SK-N-SH (cell line): ENCODE data around the gene NR5A2. TPM values are rescaled to one million over a fixed set of nuclear protein-coding genes. Genes with fewer than 3 reads are reported as not detected.

Experiments used
- CTCF ChIA-PET: fragments of 300-600, 350-600 bp; formaldehyde crosslinking; extraction: SDS; loops from one replicate; lab custom pipeline; 2021; lab: Yijun Ruan, JAX
- POLR2A ChIA-PET: fragments of 350-600 bp; sonication (Branson Sonifier 250); formaldehyde crosslinking; extraction: SDS; loops from one replicate; lab custom pipeline; 2020; ENCODE audit warnings: antibody characterized with exemption, inconsistent platforms; lab: Yijun Ruan, JAX
- DNase-seq: peaks from one replicate; pipeline ENCODE4 v3.0.0; 2012
- H2AFZ ChIP-seq: fragments of 200-600 bp; sonication (generic); 2 replicates; pipeline ENCODE4 v1.8.1; 2016; ENCODE audit warnings: antibody characterized with exemption, mild to moderate bottlenecking, low read depth
- H3F3A ChIP-seq: fragments of 200-600 bp; sonication (generic); replicated peaks from 2 replicates; pipeline ENCODE3; 2016; ENCODE audit warnings: antibody characterized with exemption, mild to moderate bottlenecking; ENCODE audit not compliant: insufficient read depth
- H3K27ac ChIP-seq, 2 experiments: fragments of 200-500 bp in 1 of 2; fragments of 200-600 bp in 1 of 2; sonication (Bioruptor generic) in 1 of 2; sonication (generic), shearing (Covaris generic) in 1 of 2; 2 replicates each; pipeline versions ENCODE4 v1.5.1 to v1.6.1; 2014 to 2016; ENCODE audit warnings: low read depth in 2 of 2, inconsistent platforms in 1 of 2, low read length in 1 of 2, mild to moderate bottlenecking in 1 of 2, mixed read lengths in 1 of 2
- H3K27me3 ChIP-seq: fragments of 200-600 bp; sonication (generic), shearing (Covaris generic); 2 replicates; pipeline ENCODE4 v1.6.1; 2016; ENCODE audit warnings: mixed run types; ENCODE audit not compliant: insufficient read depth
- H3K36me3 ChIP-seq, 2 experiments: fragments of 200-500 bp in 1 of 2; fragments of 200-600 bp in 1 of 2; sonication (Bioruptor generic) in 1 of 2; sonication (generic) in 1 of 2; replicated peaks in 1 of 2; 2 replicates each; pipeline versions ENCODE3 to v1.5.1; 2014 to 2016; ENCODE audit warnings: low read length in 1 of 2, mild to moderate bottlenecking in 1 of 2; ENCODE audit not compliant: insufficient read depth in 2 of 2, control insufficient read depth in 1 of 2
- H3K4me1 ChIP-seq, 2 experiments: fragments of 200-500 bp in 1 of 2; fragments of 200-600 bp in 1 of 2; sonication (Bioruptor generic) in 1 of 2; sonication (generic), shearing (Covaris generic) in 1 of 2; 2 replicates each; pipeline versions ENCODE4 v1.5.1 to v1.6.1; 2014 to 2016; ENCODE audit warnings: low read depth in 1 of 2, low read length in 1 of 2, mixed run types in 1 of 2; ENCODE audit not compliant: insufficient read depth in 2 of 2, control insufficient read depth in 1 of 2
- H3K4me2 ChIP-seq: fragments of 200-600 bp; sonication (generic), shearing (Covaris generic); 2 replicates; pipeline ENCODE4 v1.6.1; 2017; ENCODE audit warnings: mixed run types
- H3K4me3 ChIP-seq, 2 experiments: fragments of 200-500 bp in 1 of 2; fragments of 200-600 bp in 1 of 2; sonication (Bioruptor generic) in 1 of 2; sonication (generic), shearing (Covaris generic) in 1 of 2; 2 replicates each; pipeline versions ENCODE4 v1.5.1 to v1.8.1; 2014 to 2016; ENCODE audit warnings: low read depth in 2 of 2, inconsistent platforms in 1 of 2, low read length in 1 of 2, mild to moderate bottlenecking in 1 of 2, mixed read lengths in 1 of 2, moderate library complexity in 1 of 2
- H3K79me2 ChIP-seq: fragments of 200-600 bp; sonication (generic); 2 replicates; pipeline ENCODE4 v1.8.1; 2017; ENCODE audit warnings: mild to moderate bottlenecking; ENCODE audit not compliant: insufficient read depth
- H3K9ac ChIP-seq: fragments of 200-600 bp; sonication (generic); 2 replicates; pipeline ENCODE4 v1.6.1; 2017; ENCODE audit warnings: mixed run types
- H3K9me2 ChIP-seq: fragments of 200-600 bp; sonication (generic); 2 replicates; pipeline ENCODE4 v1.6.1; 2017; ENCODE audit warnings: mixed run types
- H3K9me3 ChIP-seq: fragments of 200-600 bp; sonication (generic); 2 replicates; pipeline ENCODE4 v1.6.1; 2017; ENCODE audit warnings: mixed run types, mild to moderate bottlenecking, moderate library complexity
- H4K20me1 ChIP-seq: fragments of 200-600 bp; sonication (generic); 2 replicates; pipeline ENCODE4 v1.6.1; 2017; ENCODE audit warnings: mild to moderate bottlenecking, mixed run types; ENCODE audit not compliant: insufficient read depth
- ELF1 ChIP-seq: IDR thresholded peaks from 2 replicates; pipeline ENCODE4 v1.4.0; 2012
- EP300 ChIP-seq, 2 experiments: IDR thresholded peaks; 2 replicates each; pipeline versions ENCODE4 v1.4.0 to v1.6.1; 2012; ENCODE audit warnings: borderline replicate concordance in 1 of 2, low read depth in 1 of 2, low read length in 1 of 2
- EZH2phosphoT487 ChIP-seq: fragments of 200-600 bp; sonication (generic); IDR thresholded peaks from 2 replicates; pipeline ENCODE4 v1.6.1; 2017; ENCODE audit warnings: low read depth, mixed run types, mild to moderate bottlenecking, antibody characterized with exemption, moderate library complexity, borderline replicate concordance
- FOSL2 ChIP-seq: IDR thresholded peaks from 2 replicates; pipeline ENCODE4 v1.4.0; 2012; ENCODE audit warnings: low read depth, mild to moderate bottlenecking, moderate library complexity, borderline replicate concordance
- FOXJ3 ChIP-seq: sonication (generic); formaldehyde crosslinking; IDR thresholded peaks from 2 replicates; pipeline ENCODE4 v1.5.1; 2020; ENCODE audit warnings: mild to moderate bottlenecking, missing genetic modification reagents
- FOXM1 ChIP-seq: IDR thresholded peaks from 2 replicates; pipeline ENCODE4 v1.4.0; 2012; ENCODE audit warnings: low read depth, mild to moderate bottlenecking
- GABPA ChIP-seq: IDR thresholded peaks from 2 replicates; pipeline ENCODE4 v1.4.0; 2012; ENCODE audit warnings: low read depth, mild to moderate bottlenecking
- GATA2 ChIP-seq: sonication (generic); formaldehyde crosslinking; IDR thresholded peaks from 2 replicates; pipeline ENCODE4 v1.5.0; 2020; ENCODE audit warnings: mild to moderate bottlenecking, missing genetic modification reagents
- JUND ChIP-seq: IDR thresholded peaks from 2 replicates; pipeline ENCODE4 v1.4.0; 2012
- MEF2A ChIP-seq: IDR thresholded peaks from 2 replicates; pipeline ENCODE4 v1.4.0; 2012; ENCODE audit warnings: low read depth, borderline replicate concordance
- NFIC ChIP-seq: IDR thresholded peaks from 2 replicates; pipeline ENCODE4 v1.4.0; 2012; ENCODE audit warnings: borderline replicate concordance
- NRF1 ChIP-seq: IDR thresholded peaks from 2 replicates; pipeline ENCODE4 v1.6.1; 2012; ENCODE audit warnings: low read depth, mild to moderate bottlenecking, low read length
- POLR2AphosphoS5 ChIP-seq: IDR thresholded peaks from 2 replicates; pipeline ENCODE4 v1.6.1; 2012; ENCODE audit warnings: low read depth, low read length
- RCOR1 ChIP-seq: fragments of 150-350 bp; IDR thresholded peaks from 2 replicates; pipeline ENCODE4 v1.6.1; 2017; ENCODE audit warnings: antibody characterized with exemption, low read length
- RFX5 ChIP-seq: IDR thresholded peaks from 2 replicates; pipeline ENCODE4 v1.6.1; 2012; ENCODE audit warnings: mild to moderate bottlenecking, improper control_type of control experiment, low read length
- RXRA ChIP-seq: IDR thresholded peaks from 2 replicates; pipeline ENCODE4 v1.4.0; 2012; ENCODE audit warnings: low read depth, mild to moderate bottlenecking, borderline replicate concordance
- SIN3A ChIP-seq: IDR thresholded peaks from 2 replicates; pipeline ENCODE4 v1.6.1; 2012; ENCODE audit warnings: low read depth, mild to moderate bottlenecking, low read length, moderate library complexity, borderline replicate concordance
- YY1 ChIP-seq: IDR thresholded peaks from 2 replicates; pipeline ENCODE4 v1.4.0; 2012; ENCODE audit warnings: low read depth, mild to moderate bottlenecking
- ZBTB33 ChIP-seq: IDR thresholded peaks from 2 replicates; pipeline ENCODE4 v1.4.0; 2012; ENCODE audit warnings: low read depth, borderline replicate concordance
- WGBS: methylation state at CpG from one replicate; pipeline ENCODE4 v1.1.6; 2017; ENCODE audit warnings: low lambda C conversion rate; 5-methylcytosine and 5-hydroxymethylcytosine counted together
- polyA plus RNA-seq, 3 experiments: library from polyadenylated mRNA; depleted of rRNA; stranded (reverse); fragments of >200 nt; gene quantifications; 2 replicates each; pipeline ENCODE4 v1.2.3, GENCODE V29; 2012
- TF ChIP-seq, protein P1 (sequence below): IDR thresholded peaks from 2 replicates; pipeline ENCODE4 v1.4.0; 2012; ENCODE audit warnings: low read depth
- TF ChIP-seq, protein P2 (sequence below): fragments of 150-350 bp; IDR thresholded peaks from 2 replicates; pipeline ENCODE4 v1.6.1; 2017; ENCODE audit warnings: antibody characterized with exemption, low read length, low read depth, borderline replicate concordance

The NR5A2 gene
- polyA plus RNA-seq, 1 of the 3 experiments (the other 2 are of a cell fraction) = not detected

DNA sequence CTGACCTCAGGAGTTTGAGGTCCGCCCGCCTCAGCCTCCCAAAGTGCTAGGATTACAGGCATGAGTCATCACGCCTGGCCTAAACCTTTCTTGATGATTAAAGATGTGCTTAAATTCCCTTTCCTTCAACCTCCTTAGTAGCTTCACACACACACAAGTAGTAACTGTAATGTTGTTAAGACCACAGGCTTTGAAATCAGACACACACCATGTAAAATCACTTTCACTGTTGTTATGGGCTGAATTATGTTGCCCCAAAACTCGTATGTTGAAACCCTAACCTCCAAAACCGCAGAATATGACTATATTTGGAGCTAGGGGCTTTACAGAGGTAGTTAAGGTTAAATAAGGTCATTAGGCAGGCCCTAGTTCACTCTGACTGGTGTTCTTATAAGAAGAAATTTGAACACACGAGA lies 180.2 kb downstream of the NR5A2 start:
- 74% methylated on average over 6 of the region's 6 CpGs for WGBS
- H3K27me3 ChIP-seq = no peaks in the 10 kb centered on the region
- DNase-seq = no peak
- 0 out of 4 replicates have a peak, but pooled peaks cover 0 to 4% of the 10 kb centered on the region in 2 experiments for H3K4me1 ChIP-seq
- H3K4me2 ChIP-seq = no peak overlapping the region
- peaks cover 5% of the 10 kb centered on the region for H3F3A ChIP-seq
- POLR2A ChIA-PET = no interaction called here
- no peak overlapping the region for H3K9ac ChIP-seq
- H3K9me3 ChIP-seq = no peaks in the 10 kb centered on the region
- no peaks in the 10 kb centered on the region for H4K20me1 ChIP-seq
- no peak overlapping the region for H3K27ac ChIP-seq
- no peak for TF ChIP-seq FOXM1
- no peak for TF ChIP-seq GABPA
- no peak for TF ChIP-seq SIN3A
- TF ChIP-seq NFIC = no peak
- TF ChIP-seq JUND = no peak
- TF ChIP-seq, protein P1, sequence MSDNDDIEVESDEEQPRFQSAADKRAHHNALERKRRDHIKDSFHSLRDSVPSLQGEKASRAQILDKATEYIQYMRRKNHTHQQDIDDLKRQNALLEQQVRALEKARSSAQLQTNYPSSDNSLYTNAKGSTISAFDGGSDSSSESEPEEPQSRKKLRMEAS = no peak
- H3K4me3 ChIP-seq = no peak overlapping the region
- H2AFZ ChIP-seq = peak overlapping the region; percentile 44; the same call in 1 of the 2 replicates
- no peaks in the 10 kb centered on the region for H3K79me2 ChIP-seq
- no peaks in the 10 kb centered on the region for H3K36me3 ChIP-seq
- CTCF ChIA-PET = no interaction called here
- H3K9me2 ChIP-seq = no peaks in the 10 kb centered on the region

DNA sequence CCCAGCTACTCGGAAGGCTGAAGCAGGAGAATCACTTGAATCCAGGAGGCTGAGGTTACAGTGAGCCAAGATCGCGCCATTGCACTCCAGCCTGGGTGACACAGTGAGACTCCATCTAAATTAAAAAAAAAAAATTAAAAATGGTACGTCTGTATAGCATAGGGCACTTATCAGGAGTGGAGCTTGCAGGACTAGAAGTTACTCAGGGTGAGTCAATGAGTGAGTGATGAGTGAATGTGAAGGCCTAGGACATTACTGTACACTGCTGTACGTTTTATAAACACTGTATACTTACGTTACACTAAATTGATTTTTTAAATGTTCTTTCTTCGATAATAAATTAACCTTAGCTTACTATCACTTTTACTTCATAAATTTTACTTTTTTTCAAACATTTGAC lies 183.6 kb downstream of the NR5A2 start:
- H3K9me3 ChIP-seq = no peaks in the 10 kb centered on the region
- DNase-seq = no peak
- H3K9me2 ChIP-seq = no peaks in the 10 kb centered on the region
- no peaks in the 10 kb centered on the region for H3K27me3 ChIP-seq
- peaks cover 5% of the 10 kb centered on the region for H3F3A ChIP-seq
- H3K79me2 ChIP-seq = no peaks in the 10 kb centered on the region
- H3K36me3 ChIP-seq = no peaks in the 10 kb centered on the region
- ChIA-PET POLR2A (no interaction called here), CTCF (no interaction called here)
- no peak overlapping the region for H3K4me3 ChIP-seq
- no peak overlapping the region for H2AFZ ChIP-seq
- no peak for TF ChIP-seq NRF1
- H3K4me2 ChIP-seq = no peak overlapping the region
- 56% methylated on average over 7 of the region's 7 CpGs for WGBS
- H4K20me1 ChIP-seq = no peaks in the 10 kb centered on the region
- H3K9ac ChIP-seq = no peak overlapping the region
- no peak overlapping the region; a peak in 1 of 4 replicates for H3K27ac ChIP-seq
- 0 out of 4 replicates have a peak, but pooled peaks cover 0 to 4% of the 10 kb centered on the region in 2 experiments for H3K4me1 ChIP-seq

DNA sequence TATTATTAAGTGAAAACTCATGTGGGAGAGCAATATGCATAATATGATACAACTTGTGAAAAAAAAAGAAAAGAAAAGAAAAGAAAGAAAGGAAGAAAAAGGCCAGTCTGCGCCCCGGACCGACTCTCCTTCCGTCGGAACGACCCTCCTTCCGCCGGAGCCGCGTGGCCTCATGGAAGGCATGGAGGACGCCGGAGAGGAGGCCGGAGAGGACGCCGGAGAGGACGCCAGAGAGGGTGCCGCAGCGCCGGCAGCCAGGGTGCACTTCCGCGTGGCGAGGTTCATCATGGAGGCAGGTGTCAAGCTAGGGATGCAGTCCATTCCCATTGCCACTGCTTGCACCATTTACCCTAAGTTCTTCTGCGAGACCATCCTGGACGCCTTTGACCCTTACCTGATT lies 185.9 kb downstream of the NR5A2 start:
- no peak overlapping the region for H3K27ac ChIP-seq
- H4K20me1 ChIP-seq = no peaks in the 10 kb centered on the region
- ChIA-PET POLR2A (no interaction called here), CTCF (no interaction called here)
- H3K9me3 ChIP-seq = no peaks in the 10 kb centered on the region
- H3K9ac ChIP-seq = no peak overlapping the region
- H3K36me3 ChIP-seq = no peaks in the 10 kb centered on the region
- no peak overlapping the region for H3K4me3 ChIP-seq
- no peak overlapping the region for H3K4me2 ChIP-seq
- no peaks in the 10 kb centered on the region for H3K9me2 ChIP-seq
- 94% methylated on average over 24 of the region's 24 CpGs for WGBS
- no peak overlapping the region for H2AFZ ChIP-seq
- no peaks in the 10 kb centered on the region; the same call in 1 of the 2 replicates for H3K27me3 ChIP-seq
- H3F3A ChIP-seq = no peaks in the 10 kb centered on the region
- H3K4me1 ChIP-seq = no peaks in the 10 kb centered on the region
- DNase-seq = no peak
- H3K79me2 ChIP-seq = no peaks in the 10 kb centered on the region
- no peak for TF ChIP-seq POLR2AphosphoS5
- TF ChIP-seq RCOR1 = no peak
- no peak for TF ChIP-seq ELF1
- no peak for TF ChIP-seq GATA2 (CRISPR knock-in tag)
- TF ChIP-seq NFIC = no peak
- TF ChIP-seq NRF1 = no peak
- TF ChIP-seq EZH2phosphoT487 = no peak
- TF ChIP-seq, protein P2, sequence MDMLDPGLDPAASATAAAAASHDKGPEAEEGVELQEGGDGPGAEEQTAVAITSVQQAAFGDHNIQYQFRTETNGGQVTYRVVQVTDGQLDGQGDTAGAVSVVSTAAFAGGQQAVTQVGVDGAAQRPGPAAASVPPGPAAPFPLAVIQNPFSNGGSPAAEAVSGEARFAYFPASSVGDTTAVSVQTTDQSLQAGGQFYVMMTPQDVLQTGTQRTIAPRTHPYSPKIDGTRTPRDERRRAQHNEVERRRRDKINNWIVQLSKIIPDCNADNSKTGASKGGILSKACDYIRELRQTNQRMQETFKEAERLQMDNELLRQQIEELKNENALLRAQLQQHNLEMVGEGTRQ = no peak
- TF ChIP-seq, protein P1 = no peak
- TF ChIP-seq SIN3A = no peak
- TF ChIP-seq EP300 (IDR thresholded peaks at IDR 0.05; ENCODE audit: borderline replicate concordance in 1 of 2, low read depth in 1 of 2, low read length in 1 of 2) = no peak
- TF ChIP-seq MEF2A = no peak
- TF ChIP-seq RFX5 = no peak
- no peak for TF ChIP-seq RXRA
- TF ChIP-seq FOXJ3 (CRISPR knock-in tag) = no peak
- TF ChIP-seq YY1 = no peak
- no peak for TF ChIP-seq ZBTB33
- no peak for TF ChIP-seq FOSL2
